Measurements from ENCODE around the gene BDH2.
A peak's percentile ranks its signal among the peaks of the same experiment; 100 is the strongest.

Gene BDH2

GRCh38 chr4:103085555-103086196, 14.0 kb downstream of the BDH2 start:
- DNase-seq (ENCODE audit: low spot score): no peak

- no peak for DNase-seq (ENCODE audit: low spot score)
Observed at GRCh38 chr4:103079621-103080020, 20.0 kb downstream of the BDH2 start.

- peak; percentile 45 for DNase-seq (ENCODE audit: low spot score)
Observed at GRCh38 chr4:103076747-103077347, 22.8 kb downstream of the BDH2 start, which contains the start of gene SLC9B2. TSS of gene SLC9B2 (minus strand) at chr4:103076761. CDS start at chr4:103067550, 9,211 bp downstream.

- DNase-seq (ENCODE audit: low spot score): peak; percentile 48
Observed at GRCh38 chr4:103075894-103076746, 23.5 kb downstream of the BDH2 start.

- no peak for DNase-seq (ENCODE audit: low spot score)
Observed at GRCh38 chr4:103075435-103075893, 24.2 kb downstream of the BDH2 start.

GRCh38 chr4:103074744-103075434, 24.7 kb downstream of the BDH2 start:
- DNase-seq (ENCODE audit: low spot score): no peak

DNA sequence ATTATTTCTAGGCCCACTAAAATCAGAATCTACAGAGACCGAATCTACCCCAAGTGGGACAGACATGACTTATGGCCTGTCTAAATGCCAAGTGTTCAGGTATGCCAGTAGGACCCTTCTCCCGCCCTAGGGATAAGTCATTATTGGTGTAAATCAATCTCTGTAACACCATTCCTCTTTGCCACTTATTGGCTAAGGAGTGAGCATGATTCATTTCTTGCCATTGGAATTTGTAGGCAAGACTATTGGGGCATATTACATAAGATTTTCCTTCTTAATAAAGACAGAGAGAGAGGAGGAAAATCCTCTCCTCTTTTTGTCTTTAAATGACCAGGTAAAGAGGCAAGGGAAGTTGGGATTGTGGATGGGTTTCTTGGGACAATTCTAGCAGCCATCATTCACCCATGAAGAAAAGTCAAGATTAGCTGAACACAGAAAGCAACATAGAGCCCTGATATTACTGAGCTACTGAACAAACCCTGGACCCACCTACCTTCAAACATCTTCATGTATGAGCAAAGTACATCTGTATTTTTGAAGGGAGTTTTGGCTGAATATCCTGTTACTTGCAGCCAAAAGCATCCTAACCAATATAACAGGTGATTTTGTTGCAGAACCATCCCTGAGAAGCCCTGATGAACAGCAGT, 25.7 kb downstream of the BDH2 start:
- no peak for DNase-seq (ENCODE audit: low spot score)

GRCh38 chr4:103067841-103068547, 31.6 kb downstream of the BDH2 start:
- no peak for DNase-seq (ENCODE audit: low spot score)

DNA sequence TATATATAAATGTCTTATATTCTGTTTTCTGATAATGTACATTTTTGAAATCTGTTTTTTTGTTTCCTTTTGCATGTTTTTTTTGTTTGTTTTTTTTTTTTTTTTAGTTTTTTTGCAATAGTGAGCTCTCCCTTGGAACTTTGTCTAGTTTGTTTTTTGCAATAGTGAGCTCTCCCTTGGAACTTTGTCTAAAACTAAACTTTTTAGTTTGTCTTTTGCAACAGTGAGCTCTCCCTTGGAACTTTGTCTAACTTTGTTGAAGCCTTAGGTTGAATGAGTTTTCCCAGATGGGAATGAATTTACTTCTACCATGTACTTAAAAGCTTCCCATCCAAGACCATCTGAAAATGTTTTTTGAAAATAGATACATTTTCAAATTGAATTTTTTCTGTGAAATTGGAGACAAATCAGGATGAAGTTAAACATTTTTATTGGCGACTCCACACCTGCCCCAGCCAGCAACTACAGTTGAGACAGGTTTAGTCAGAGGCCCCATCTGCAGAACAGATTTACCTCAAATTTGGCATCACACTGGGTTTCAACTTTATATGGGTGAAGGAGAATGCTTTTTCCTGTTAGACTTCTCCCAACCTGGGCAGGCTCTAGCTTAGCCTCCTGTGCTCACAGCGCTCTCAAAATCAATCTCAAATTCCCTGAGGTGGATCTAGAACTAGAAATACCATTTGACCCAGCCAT, 39.0 kb downstream of the BDH2 start:
- no peak for DNase-seq (ENCODE audit: low spot score)

GRCh38 chr4:103054030-103054429, 45.6 kb downstream of the BDH2 start:
- DNase-seq (ENCODE audit: low spot score): no peak

- DNase-seq (ENCODE audit: low spot score): no peak
Observed at GRCh38 chr4:103052779-103053178, 46.9 kb downstream of the BDH2 start.

GRCh38 chr4:103052145-103052544, 47.5 kb downstream of the BDH2 start:
- no peak for DNase-seq (ENCODE audit: low spot score)

DNA sequence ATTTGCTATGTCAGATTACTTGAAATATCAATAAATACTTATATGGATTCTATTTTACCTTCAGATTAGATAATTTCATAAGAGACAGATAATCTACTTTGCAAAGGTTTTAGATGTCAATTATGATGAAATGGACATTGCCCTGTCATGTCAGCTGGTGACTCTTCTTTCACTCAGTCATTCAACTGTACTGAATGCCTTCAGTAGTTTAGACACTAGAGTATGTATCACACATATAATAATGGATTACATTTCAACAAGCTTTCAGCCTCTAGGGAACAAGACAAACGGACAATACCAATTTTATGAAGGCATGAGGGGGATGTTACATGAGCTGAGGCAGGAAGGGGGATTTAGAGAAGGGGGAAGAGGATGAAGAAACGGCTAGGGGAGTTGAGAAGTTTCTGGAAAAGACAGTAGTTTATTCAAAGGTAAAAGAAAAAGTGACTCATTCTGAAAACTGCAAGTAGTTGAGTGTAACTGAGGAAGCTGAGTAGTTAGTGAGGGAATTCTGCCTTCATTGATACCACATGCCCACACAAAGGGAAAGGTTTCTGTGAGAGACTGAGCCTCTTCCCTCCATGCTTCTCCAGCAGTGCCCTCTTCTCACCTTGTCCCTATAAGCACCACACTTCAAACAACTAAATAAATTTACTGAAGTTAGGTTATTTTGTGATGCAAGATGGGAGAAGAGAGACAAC, 48.7 kb downstream of the BDH2 start:
- no peak for DNase-seq (ENCODE audit: low spot score)

DNA sequence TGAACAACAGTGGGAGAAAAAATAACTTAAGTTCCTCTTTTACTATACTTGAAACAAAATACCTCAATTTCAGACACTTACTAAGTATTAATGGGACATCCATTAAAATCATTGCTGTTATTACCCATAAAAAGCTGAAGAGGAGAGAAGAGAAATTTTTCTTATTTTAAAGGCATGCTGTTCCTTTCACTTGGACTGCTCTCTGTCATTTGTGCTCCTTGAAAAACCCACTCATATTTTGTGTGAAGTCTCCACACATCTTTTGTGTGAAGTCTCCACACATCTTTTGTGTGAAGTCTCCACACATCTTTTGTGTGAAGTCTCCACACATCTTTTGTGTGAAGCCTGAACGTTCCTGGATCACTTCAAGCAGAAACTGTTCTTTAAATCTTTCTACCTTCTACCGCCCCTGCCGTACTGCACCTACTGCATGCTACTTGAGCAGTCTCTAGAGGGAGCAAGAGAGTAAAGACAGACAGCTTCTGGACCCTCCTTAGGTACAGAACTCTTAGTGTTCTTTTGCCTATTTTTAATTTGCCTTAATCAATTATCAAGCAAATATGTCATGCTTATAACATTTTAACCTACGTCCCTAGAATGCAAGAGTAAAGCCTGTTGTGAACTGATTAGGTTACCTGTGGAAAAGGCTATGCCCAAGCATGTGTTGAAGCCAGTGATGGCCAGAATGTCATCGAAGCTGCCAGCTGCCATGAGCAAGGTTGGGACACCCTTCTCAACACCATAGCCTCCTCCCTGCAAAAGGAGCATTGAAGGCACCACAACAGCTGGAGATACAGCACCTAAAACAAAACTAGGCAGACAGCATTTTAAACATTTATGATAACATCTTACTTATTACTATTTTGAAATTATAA, 53.0 kb downstream of the BDH2 start:
- peak; percentile 16 for DNase-seq (ENCODE audit: low spot score)

DNA sequence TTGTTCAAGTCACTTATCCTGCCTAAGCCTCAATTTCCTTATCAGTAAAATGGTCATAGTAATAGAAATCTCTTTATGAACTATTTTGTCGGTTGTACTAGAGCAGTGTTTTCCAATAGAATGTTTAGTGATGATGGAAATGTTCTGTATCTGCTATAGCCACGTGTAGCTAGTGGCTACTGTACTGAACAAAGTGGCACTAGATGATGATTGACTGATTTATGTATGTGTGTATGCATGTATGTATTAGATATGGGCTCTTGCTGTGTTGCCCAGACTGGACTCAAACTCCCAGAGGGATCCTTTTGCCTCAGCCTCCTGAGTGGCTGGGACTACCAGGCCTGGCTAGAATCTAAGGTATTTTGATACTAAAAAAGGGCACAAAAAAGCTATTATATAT, 55.5 kb downstream of the BDH2 start:
- no peak for DNase-seq (ENCODE audit: low spot score)

- DNase-seq (ENCODE audit: low spot score): no peak
Observed at GRCh38 chr4:103036169-103036568, 63.5 kb downstream of the BDH2 start.

DNA sequence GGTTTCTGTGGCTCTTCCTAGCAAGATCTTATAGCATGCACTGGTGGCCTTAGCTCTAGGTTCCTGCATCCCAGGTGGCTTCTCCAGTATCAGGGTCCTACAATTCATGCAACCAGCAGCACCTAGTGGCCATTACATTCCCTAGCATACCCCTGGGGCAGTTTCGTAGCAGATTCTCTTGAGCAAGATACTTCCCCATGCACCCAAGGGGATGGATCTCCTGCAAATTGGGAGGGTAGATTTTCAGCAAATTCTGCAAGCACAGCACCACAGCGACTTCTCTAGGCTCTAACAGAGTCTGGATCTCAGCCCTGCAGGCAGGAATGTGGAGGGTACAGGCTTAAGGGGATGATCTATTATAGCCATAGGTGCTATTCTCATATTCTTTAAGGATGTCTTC, 67.1 kb downstream of the BDH2 start:
- DNase-seq (ENCODE audit: low spot score): no peak

GRCh38 chr4:103030791-103031190, 68.8 kb downstream of the BDH2 start:
- no peak for DNase-seq (ENCODE audit: low spot score)

- DNase-seq (ENCODE audit: low spot score): no peak
Observed at GRCh38 chr4:103029300-103029699, 70.3 kb downstream of the BDH2 start.

All from putamen (tissue), 1 donor.